Fibroblast of lung (primary cell): ENCODE data around the gene FAM174A. TPM values are rescaled to one million over a fixed set of nuclear protein-coding genes. Genes with fewer than 3 reads are reported as not detected.

Experiments
- DNase-seq, 2 donors: peaks; one replicate each; pipeline versions ENCODE4 v3.0.0 to v3.0.0-alpha.2; 2010; ENCODE audit warnings: low read depth in 2 of 2
- H2AFZ ChIP-seq: 2 replicates; pipeline ENCODE4 v1.5.1; 2012; ENCODE audit warnings: low read length, control low read depth, inconsistent platforms
- H3K27ac ChIP-seq: 2 replicates; pipeline ENCODE4 v1.5.1; 2011; ENCODE audit warnings: low read length, control low read depth; ENCODE audit not compliant: insufficient read depth
- H3K27me3 ChIP-seq: 2 replicates; pipeline ENCODE4 v1.5.1; 2011; ENCODE audit warnings: mild to moderate bottlenecking, low read length; ENCODE audit not compliant: control insufficient read depth, insufficient read depth
- H3K36me3 ChIP-seq: 2 replicates; pipeline ENCODE4 v1.5.1; 2011; ENCODE audit warnings: low read length; ENCODE audit not compliant: control insufficient read depth, insufficient read depth
- H3K4me1 ChIP-seq: 2 replicates; pipeline ENCODE4 v1.5.1; 2011; ENCODE audit warnings: low read length; ENCODE audit not compliant: control insufficient read depth, insufficient read depth; ENCODE audit errors: extremely low read depth
- H3K4me2 ChIP-seq: 2 replicates; pipeline ENCODE4 v1.5.1; 2011; ENCODE audit warnings: low read length, control low read depth; ENCODE audit not compliant: insufficient read depth; ENCODE audit errors: extremely low read depth
- H3K4me3 ChIP-seq, 4 experiments: fragments of 200-600 bp in 1 of 4; sonication (generic) in 1 of 4; replicated peaks in 1 of 4; 2 replicates each; pipeline ENCODE4 v1.5.1; 2011 to 2016; ENCODE audit warnings: low read length in 4 of 4, low read depth in 3 of 4, mild to moderate bottlenecking in 3 of 4, control low read depth in 2 of 4, inconsistent platforms in 1 of 4, mixed read lengths in 1 of 4; ENCODE audit not compliant: insufficient read depth in 1 of 4; ENCODE audit errors: control extremely low read depth in 1 of 4
- H3K79me2 ChIP-seq: 2 replicates; pipeline ENCODE4 v1.5.1; 2012; ENCODE audit warnings: mild to moderate bottlenecking, low read length, inconsistent platforms; ENCODE audit not compliant: control insufficient read depth, insufficient read depth
- H3K9ac ChIP-seq: 2 replicates; pipeline ENCODE4 v1.5.1; 2011; ENCODE audit warnings: mild to moderate bottlenecking, low read length, control low read depth; ENCODE audit not compliant: insufficient read depth
- H3K9me3 ChIP-seq: 2 replicates; pipeline ENCODE4 v1.5.1; 2012; ENCODE audit warnings: low read depth, low read length; ENCODE audit not compliant: control insufficient read depth, insufficient read depth
- H4K20me1 ChIP-seq: 2 replicates; pipeline ENCODE4 v1.5.1; 2011; ENCODE audit warnings: low read length; ENCODE audit not compliant: control insufficient read depth, insufficient read depth; ENCODE audit errors: extremely low read depth
- CTCF ChIP-seq, 2 donors: IDR thresholded peaks in 1 of 2; conservative IDR thresholded peaks in 1 of 2; 1 replicate in 1 of 2; 2 replicates in 1 of 2; pipeline ENCODE4 v1.5.1; 2011 to 2012; ENCODE audit warnings: low read length in 2 of 2, control low read depth in 1 of 2, inconsistent platforms in 1 of 2, low read depth in 1 of 2, mild to moderate bottlenecking in 1 of 2
- EZH2 ChIP-seq: IDR thresholded peaks from 2 replicates; pipeline ENCODE4 v1.5.1; 2012; ENCODE audit warnings: low read length, control low read depth, mild to moderate bottlenecking; ENCODE audit errors: missing control alignments
- polyA plus RNA-seq, 2 donors: library from polyadenylated mRNA; depleted of rRNA in 1 of 2; stranded (reverse) in 1 of 2; unstranded in 1 of 2; fragments of >200 nt; gene quantifications; 2 replicates each; pipeline ENCODE4 v1.2.1, GENCODE V29; 2011 to 2012; ENCODE audit warnings: missing spikeins in 1 of 2
- total RNA-seq: library from RNA; depleted of rRNA; stranded (reverse); fragments of >200 nt; gene quantifications from 2 replicates; pipeline ENCODE4 v1.2.1, GENCODE V29; 2014

Gene FAM174A
- total and polyA plus RNA-seq, 2 donors (not counting 1 experiment from before 2014, with no cell fraction given): 9.6 to 20.0 TPM

DNA sequence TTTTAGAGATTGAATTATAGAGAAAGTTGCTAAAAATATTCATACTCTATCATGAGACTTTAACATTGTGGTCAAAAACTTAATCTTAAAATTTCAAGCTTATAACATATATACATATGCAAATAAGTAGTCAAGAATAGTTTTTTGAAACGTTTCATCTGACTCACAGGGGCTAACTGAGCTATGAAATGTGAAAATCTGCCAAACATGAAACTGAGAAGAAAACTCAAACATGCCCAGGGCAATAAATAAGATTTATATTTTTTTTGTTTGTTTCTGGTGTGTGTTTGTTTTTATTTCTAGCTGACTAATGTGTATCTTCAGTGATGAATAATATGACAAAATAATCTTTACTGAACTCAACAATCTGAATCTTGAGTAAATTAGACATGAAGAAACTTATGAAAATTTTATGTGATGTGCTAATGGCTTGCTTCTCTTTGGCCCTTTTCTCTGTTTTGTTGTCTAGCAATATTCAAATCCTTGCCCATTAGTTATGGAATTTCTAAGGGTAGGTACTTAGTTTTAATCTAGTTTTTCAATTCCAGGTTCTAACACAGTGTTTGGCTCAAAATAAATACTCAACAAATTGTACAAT is 99.9 kb downstream of the FAM174A start:
- Histone ChIP-seq H3K4me3 (no peak overlapping the region), H3K9ac (no peak overlapping the region), H3K79me2 (no peaks in the 10 kb centered on the region), H3K4me2 (no peak overlapping the region), H3K27ac (no peak overlapping the region), H4K20me1 (no peaks in the 10 kb centered on the region), H2AFZ (no peak overlapping the region), H3K4me1 (no peaks in the 10 kb centered on the region), H3K27me3 (no peaks in the 10 kb centered on the region), H3K9me3 (no peaks in the 10 kb centered on the region), H3K36me3 (no peaks in the 10 kb centered on the region)
- DNase-seq: peak; percentile 13 to 41
- no peak for TF ChIP-seq EZH2
- TF ChIP-seq CTCF (conservative IDR thresholded peaks at IDR 0.05 in 1 of 2, IDR thresholded peaks at IDR 0.05 in 1 of 2; ENCODE audit: low read depth in 1 of 2, low read length in 2 of 2): no peak
